Mammary epithelial cell (primary cell): ENCODE data around the gene TSGA10.

Experiments used
- EZH2 ChIP-seq: IDR thresholded peaks from 2 replicates; pipeline ENCODE4 v1.6.1; 2012; ENCODE audit warnings: low read length, inconsistent platforms, borderline replicate concordance
- TF ChIP-seq, protein P1 (sequence below), 2 donors: IDR thresholded peaks in 1 of 2; conservative IDR thresholded peaks in 1 of 2; 2 replicates each; pipeline ENCODE4 v1.5.1; 2011 to 2012; ENCODE audit warnings: inconsistent platforms in 2 of 2, low read length in 2 of 2, mild to moderate bottlenecking in 2 of 2, control low read depth in 1 of 2, low read depth in 1 of 2; ENCODE audit not compliant: insufficient read depth in 1 of 2; ENCODE audit errors: extremely low read depth in 1 of 2

DNA sequence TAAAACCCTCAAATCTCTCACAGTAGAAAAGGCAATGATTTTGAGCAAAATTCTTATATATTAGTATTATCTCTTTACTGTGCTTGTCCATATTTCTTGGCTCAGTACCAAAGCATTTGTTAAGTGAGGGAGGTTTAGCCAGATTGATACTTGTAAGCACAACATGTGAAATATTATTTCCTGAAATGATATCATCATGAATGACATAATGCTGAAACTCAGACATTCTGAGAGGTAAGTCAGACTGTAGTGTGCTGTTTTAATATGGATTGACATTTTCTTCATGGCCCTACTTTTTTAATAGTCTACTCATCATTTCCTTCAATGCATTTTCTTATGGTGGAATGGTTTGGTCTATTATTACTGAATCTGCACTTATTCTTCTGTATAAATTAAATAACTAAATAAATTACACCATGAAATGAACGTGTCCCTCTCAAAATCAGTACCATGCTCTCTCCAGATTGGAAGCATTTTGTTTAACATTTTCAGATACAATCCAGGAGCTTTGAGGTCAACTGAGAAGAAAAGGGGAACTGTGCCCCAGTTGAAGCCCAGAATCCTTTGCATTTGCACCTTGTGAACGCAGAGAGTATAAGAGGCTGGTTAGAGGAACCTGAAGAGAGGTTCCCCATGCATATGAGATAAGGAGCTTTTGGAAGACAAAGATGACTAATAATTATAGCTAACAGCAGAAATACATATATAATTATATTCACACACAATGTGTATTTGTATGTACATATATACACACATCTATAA, 168.7 kb downstream of the TSGA10 start:
- TF ChIP-seq, protein P1, sequence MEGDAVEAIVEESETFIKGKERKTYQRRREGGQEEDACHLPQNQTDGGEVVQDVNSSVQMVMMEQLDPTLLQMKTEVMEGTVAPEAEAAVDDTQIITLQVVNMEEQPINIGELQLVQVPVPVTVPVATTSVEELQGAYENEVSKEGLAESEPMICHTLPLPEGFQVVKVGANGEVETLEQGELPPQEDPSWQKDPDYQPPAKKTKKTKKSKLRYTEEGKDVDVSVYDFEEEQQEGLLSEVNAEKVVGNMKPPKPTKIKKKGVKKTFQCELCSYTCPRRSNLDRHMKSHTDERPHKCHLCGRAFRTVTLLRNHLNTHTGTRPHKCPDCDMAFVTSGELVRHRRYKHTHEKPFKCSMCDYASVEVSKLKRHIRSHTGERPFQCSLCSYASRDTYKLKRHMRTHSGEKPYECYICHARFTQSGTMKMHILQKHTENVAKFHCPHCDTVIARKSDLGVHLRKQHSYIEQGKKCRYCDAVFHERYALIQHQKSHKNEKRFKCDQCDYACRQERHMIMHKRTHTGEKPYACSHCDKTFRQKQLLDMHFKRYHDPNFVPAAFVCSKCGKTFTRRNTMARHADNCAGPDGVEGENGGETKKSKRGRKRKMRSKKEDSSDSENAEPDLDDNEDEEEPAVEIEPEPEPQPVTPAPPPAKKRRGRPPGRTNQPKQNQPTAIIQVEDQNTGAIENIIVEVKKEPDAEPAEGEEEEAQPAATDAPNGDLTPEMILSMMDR (conservative IDR thresholded peaks at IDR 0.05 in 1 of 2, IDR thresholded peaks at IDR 0.05 in 1 of 2; ENCODE audit: extremely low read depth in 1 of 2, insufficient read depth in 1 of 2, low read depth in 1 of 2, low read length in 2 of 2), result no peak
- TF ChIP-seq EZH2, result no peak
